Activated T-cell treated with anti-CD3 and anti-CD28 coated beads, Interleukin-2, amount 50 U/mL, for 72 hours (primary cell): ENCODE results near the gene FADS1. TPM values are rescaled to one million over a fixed set of nuclear protein-coding genes. Genes with fewer than 3 reads are reported as not detected.
A peak's percentile ranks its signal among the peaks of the same experiment; 100 is the strongest.

Experiments used
- ATAC-seq, 2 donors: fragments of 150-1000 bp; cut with Tn5 transposase; replicated peaks in 1 of 2; 2 replicates each; pipeline ENCODE4 v1.10.0; 2021; ENCODE audit warnings: moderate library complexity in 2 of 2, mild to moderate bottlenecking in 1 of 2
- DNase-seq, 2 donors: peaks; one replicate each; pipeline ENCODE4 v3.0.0; 2021 to 2022; ENCODE audit warnings: mixed read lengths in 1 of 2
- H3K27ac Mint-ChIP-seq: one replicate; pipeline ENCODE4 v1.8.0; 2022; ENCODE audit warnings: mild to moderate bottlenecking, moderate library complexity, mixed read lengths
- H3K27me3 Mint-ChIP-seq: one replicate; pipeline ENCODE4 v1.8.0; 2022; ENCODE audit warnings: low read depth, mixed read lengths
- H3K36me3 Mint-ChIP-seq, 2 donors: one replicate each; pipeline ENCODE4 v1.8.0; 2022; ENCODE audit warnings: mixed read lengths in 2 of 2, mild to moderate bottlenecking in 1 of 2; ENCODE audit not compliant: insufficient read depth in 2 of 2
- H3K4me1 Mint-ChIP-seq: one replicate; pipeline ENCODE4 v1.8.0; 2022; ENCODE audit warnings: low read depth, mixed read lengths
- H3K4me3 Mint-ChIP-seq, 2 donors: one replicate each; pipeline ENCODE4 v1.8.0; 2022; ENCODE audit warnings: mild to moderate bottlenecking in 2 of 2, mixed read lengths in 2 of 2, moderate library complexity in 2 of 2
- H3K9me3 Mint-ChIP-seq, 2 donors: one replicate each; pipeline ENCODE4 v1.8.0; 2022; ENCODE audit warnings: mixed read lengths in 2 of 2
- total RNA-seq, 2 donors: library from RNA; stranded (reverse); gene quantifications; one replicate each; pipeline ENCODE4 v1.2.3, GENCODE V29; 2022

The FADS1 gene
- total RNA-seq, 2 donors from 2014 or later = 8.5 to 17.7 TPM

DNA sequence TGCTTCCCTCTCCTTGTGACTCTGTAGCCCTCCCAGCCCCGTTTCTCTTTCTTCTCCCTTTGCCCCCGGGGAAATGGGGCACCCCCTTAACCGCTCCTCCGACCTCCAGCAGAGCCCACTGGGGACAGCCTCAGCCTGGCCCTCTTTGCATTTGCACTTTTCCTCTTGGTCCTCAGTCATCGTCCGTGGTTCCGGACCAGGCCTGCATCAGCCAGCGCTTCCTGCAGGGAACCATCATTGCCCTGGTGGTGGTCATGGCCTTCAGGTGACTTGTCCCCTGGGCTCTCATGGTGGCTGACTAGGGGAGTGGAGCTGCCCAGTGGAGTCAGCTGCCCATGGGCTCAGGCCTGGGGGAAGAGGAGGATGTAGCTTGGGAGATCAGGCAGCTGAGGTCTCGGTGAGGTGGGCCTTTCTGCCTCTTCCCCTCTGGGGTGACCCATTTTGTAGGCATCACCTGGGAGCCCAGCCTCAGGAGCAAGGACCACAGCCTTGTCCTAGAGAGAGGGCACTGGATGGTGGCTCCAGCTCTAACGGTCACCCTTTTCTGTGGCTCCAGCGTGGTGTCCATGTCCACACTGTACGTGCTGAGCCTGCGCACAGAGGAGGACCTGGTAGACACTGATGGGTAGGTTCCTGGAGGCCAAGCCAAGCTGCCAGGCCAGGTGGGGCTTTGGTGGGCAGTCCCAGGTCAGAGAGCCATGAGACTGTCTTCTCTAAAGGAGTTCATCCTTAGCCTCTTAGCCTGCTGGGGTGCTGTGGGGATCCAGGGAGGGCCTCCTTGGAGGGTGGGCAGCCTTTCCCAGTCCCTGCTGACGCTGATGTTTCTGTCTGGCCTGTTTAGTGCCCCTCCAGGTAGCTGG is 36.9 kb downstream of the FADS1 start:
- ATAC-seq (no peak), DNase-seq (no peak)
- Mint-ChIP-seq H3K4me1 (peaks cover 17% of the 10 kb centered on the region), H3K27me3 (no peaks in the 10 kb centered on the region), H3K27ac (no peak overlapping the region), H3K9me3 (no peaks in the 10 kb centered on the region), H3K4me3 (no peak overlapping the region), H3K36me3 (peaks cover 0 to 2% of the 10 kb centered on the region in 2 donors)

DNA sequence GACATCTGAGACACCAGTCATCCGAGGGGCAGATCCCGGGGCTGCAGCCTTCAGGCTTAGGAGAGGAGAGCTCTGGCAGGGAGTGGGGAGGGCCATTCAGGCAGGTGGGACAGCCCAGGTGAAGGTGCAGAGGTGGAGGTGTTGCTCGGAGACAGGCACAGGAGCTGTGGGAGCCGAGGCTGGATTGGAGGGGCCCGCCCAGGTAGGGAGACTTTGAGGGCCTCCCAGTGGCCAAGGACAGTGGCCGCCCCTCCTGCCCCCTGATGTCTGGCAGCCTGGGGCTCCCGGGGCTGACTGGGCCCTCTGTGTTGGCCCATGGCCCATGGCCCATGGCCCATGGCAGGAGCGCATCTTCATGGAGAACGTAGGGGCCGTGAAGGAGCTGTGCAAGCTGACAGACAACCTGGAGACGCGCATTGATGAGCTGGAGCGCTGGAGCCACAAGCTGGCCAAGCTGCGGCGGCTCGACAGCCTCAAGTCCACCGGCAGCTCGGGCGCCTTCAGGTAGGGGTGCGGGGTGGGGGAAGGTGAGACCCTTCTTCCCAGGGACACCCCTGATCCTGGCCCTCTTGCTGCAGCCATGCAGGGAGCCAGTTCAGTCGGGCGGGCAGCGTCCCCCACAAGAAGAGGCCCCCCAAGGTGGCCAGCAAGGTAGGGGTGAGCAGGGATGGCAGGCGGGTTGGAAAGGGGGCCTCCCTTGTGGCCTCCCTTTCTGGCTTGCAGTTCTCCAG is 37.7 kb downstream of the FADS1 start:
- DNase-seq (no peak), ATAC-seq (no peak)
- H3K36me3 Mint-ChIP-seq = no peaks in the 10 kb centered on the region
- peaks cover 17% of the 10 kb centered on the region for H3K4me1 Mint-ChIP-seq
- no peaks in the 10 kb centered on the region for H3K9me3 Mint-ChIP-seq
- no peaks in the 10 kb centered on the region for H3K27me3 Mint-ChIP-seq
- no peak overlapping the region for H3K4me3 Mint-ChIP-seq
- H3K27ac Mint-ChIP-seq = no peak overlapping the region

DNA sequence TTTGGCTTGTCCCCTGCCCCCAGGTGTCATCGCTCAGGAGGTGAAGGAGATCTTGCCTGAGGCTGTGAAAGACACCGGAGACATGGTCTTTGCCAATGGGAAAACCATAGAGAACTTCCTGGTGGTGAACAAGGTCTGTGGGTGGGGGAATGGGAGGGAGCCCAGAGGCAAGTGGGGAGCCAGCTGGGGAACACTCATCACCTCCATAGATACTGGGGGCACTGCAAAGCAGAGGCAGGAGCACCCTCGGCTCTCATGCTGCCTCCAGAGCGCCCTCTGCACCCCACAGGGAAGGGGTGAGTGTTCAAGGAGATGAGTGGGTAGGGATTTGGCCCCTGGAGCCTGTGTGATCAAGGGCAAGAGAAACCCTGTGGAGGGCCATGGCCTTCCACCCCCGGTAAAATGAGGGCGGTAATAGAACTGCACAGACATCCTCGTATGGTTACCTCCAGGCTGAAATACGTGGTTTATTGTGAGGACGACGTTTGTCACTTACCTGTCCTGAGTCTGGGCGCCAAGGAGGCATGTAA is 38.4 kb downstream of the FADS1 start:
- no peak for DNase-seq
- H3K36me3 Mint-ChIP-seq = no peaks in the 10 kb centered on the region
- H3K4me1 Mint-ChIP-seq = peaks cover 17% of the 10 kb centered on the region
- no peaks in the 10 kb centered on the region for H3K9me3 Mint-ChIP-seq
- no peaks in the 10 kb centered on the region for H3K27me3 Mint-ChIP-seq
- no peak overlapping the region for H3K4me3 Mint-ChIP-seq
- H3K27ac Mint-ChIP-seq = no peak overlapping the region
- no peak for ATAC-seq

DNA sequence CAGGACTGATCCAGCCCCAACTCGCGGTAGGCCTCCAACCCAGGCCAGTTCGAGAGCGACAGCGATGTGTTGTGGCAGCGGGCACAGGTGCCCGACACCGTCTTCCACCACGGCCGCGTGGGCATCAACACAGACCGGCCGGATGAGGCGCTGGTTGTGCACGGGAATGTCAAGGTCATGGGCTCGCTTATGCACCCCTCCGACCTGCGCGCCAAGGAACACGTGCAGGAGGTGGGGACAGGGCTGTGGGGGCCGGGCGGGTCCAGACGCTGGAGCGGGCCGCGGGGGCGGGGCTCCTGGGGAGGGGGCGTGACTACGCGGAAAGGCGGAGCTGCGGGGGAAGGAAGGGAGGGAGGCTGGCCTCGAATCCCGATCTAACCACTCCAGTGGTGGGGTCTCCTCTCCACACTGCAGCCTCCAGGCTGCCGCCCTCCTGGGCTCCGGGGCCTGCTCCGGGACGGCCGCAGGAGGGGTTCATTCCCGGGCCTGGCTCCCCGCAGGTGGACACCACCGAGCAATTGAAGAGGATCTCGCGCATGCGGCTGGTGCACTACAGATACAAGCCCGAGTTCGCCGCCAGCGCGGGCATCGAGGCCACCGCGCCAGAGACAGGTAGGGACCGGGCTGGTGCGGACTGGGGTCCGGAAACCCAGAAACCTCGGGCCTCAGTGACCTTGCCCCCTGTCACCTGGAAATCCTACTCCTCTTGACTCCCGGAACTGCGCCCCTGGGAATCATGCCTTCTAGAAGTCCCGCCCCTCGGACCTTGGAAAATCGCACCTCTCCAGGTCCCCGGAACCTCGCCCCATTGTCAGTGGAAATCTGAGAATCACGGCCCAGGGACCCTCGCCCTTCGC is 39.3 kb downstream of the FADS1 start:
- no peaks in the 10 kb centered on the region for H3K27me3 Mint-ChIP-seq
- ATAC-seq = peak; percentile 50 to 56
- H3K4me1 Mint-ChIP-seq = peaks cover 17% of the 10 kb centered on the region
- peak overlapping the region; percentile 50 to 67 for H3K4me3 Mint-ChIP-seq
- H3K9me3 Mint-ChIP-seq = no peaks in the 10 kb centered on the region
- no peaks in the 10 kb centered on the region for H3K36me3 Mint-ChIP-seq
- DNase-seq = peak; percentile 65 to 66
- H3K27ac Mint-ChIP-seq = no peak overlapping the region

DNA sequence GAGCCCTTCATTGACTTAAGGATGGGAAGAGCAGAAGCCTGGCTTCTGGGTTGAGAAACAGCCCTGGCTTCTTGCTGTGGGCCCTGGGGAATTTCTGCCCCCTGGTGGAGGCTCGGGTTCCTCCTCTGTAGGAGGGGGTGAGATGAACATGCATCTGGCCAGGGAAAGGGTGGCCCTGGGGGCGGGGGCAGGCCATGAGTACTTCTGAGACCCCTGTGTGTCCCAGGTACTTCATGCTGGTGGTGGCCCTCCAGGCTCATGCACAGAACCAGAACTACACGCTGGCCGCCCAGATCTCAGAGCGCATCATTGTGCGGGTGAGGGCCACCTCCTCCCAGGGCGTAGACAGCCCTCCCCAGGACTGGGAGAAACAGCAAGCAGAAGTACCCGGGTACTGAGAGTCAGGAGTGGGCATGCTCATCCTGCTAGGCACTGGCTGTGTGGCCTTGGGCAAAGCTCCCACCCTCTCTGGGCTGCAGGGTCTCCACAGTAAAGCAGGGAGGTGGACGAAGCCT is 40.2 kb downstream of the FADS1 start:
- Mint-ChIP-seq H3K4me3 (peak overlapping the region; percentile 44 to 67), H3K27ac (no peak overlapping the region)

DNA sequence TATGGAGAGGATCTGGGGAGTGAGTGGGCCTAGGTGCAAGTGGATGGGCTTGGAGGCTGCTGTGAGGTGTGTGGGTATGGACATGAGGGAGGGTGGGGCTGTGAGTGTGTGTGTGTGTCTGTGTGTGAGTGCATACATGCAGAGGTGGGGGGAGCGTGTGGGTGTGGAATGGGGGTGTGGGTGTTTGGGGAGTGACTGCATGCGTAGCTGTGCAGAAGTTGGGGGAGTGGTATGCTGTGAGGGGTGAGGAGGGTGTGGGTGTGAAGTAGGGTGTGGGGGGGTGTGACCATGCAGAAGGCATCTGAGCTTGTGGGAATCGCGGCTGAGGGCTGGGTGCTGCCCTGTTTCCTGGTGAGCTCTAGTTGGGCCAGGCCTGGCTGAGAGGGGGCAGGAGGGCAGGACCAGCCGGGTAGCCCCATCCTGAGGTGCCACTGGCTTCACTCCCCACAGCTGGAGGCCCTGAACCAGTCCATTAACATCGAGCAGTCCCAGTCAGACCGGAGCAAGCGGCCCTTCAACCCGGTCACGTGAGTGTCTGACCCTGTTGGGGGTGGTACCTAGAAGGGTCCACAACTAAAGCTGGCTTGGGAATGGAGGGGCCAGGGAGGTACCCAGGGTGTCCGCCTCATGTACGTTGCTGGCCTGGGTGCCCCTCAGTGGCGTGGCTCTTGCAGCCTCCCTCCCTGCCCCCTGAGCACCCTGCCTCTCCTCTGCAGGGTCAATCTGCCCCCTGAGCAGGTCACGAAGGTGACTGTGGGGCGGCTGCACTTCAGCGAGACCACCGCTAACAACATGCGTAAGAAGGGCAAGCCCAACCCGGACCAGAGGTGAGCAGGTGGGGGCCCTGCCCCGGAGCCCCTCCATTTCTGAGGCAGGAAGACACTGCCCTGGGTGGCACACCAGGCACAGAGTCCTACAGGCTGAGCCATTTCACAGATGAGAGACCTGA is 40.9 kb downstream of the FADS1 start:
- H3K27me3 Mint-ChIP-seq = no peaks in the 10 kb centered on the region
- H3K27ac Mint-ChIP-seq = no peak overlapping the region
- DNase-seq = no peak
- H3K4me3 Mint-ChIP-seq = no peak overlapping the region
- ATAC-seq = peak in 1 of 2 donors; percentile 6
- H3K9me3 Mint-ChIP-seq = no peaks in the 10 kb centered on the region
- peaks cover 17% of the 10 kb centered on the region for H3K4me1 Mint-ChIP-seq
- no peaks in the 10 kb centered on the region for H3K36me3 Mint-ChIP-seq

More for the DNA sequence above, 40.2 kb downstream of the FADS1 start:
- peak; percentile 76 to 78 for DNase-seq
- Mint-ChIP-seq H3K27me3 (no peaks in the 10 kb centered on the region), H3K36me3 (no peaks in the 10 kb centered on the region), H3K9me3 (no peaks in the 10 kb centered on the region), H3K4me1 (peaks cover 17% of the 10 kb centered on the region)
- peak; percentile 66 to 72 for ATAC-seq

DNA sequence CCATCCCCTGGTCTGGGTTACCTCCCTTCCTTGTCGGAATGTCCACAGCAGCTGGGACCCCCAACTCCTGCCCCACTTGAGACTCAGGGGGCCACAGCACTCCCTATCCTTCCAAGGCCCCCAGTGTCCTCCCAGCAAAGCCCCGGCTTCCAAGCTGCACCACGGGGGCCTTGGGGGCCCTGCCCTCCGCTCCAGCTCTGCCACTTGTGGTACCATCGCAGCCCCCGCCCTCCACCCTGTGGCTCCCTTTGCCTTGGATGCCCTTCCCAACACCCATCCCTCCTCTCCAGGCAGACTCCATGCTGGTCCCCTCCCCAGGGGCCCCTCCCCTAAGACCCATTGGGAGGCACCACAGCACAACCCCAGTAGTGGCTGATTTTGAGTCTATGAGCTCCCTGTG is 41.7 kb downstream of the FADS1 start:
- no peak overlapping the region for H3K27ac Mint-ChIP-seq
- no peaks in the 10 kb centered on the region for H3K36me3 Mint-ChIP-seq
- H3K4me3 Mint-ChIP-seq = no peak overlapping the region
- H3K9me3 Mint-ChIP-seq = no peaks in the 10 kb centered on the region
- H3K27me3 Mint-ChIP-seq = no peaks in the 10 kb centered on the region
- ATAC-seq (no peak), DNase-seq (no peak)
- H3K4me1 Mint-ChIP-seq = peaks cover 17% of the 10 kb centered on the region

DNA sequence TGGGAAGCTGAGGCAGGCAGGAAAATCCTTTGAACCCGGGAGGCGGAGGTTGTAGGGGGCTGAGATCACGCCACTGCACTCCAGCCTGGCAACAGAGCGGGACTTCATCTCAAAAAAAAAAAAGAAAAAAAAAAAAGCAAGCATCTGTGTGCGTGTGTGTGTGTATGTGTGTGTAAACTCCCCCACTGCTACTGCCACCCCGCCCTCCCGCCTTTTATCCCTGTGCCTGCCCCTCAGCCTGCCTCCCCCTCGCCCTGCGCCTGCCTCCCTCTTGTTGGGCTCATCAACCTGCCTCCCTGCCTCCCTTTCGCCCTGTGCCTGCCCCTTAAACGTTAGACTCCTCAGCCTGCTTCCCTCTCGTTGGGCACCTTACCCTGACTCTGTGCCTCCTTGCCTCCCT is 42.4 kb downstream of the FADS1 start:
- H3K27ac Mint-ChIP-seq = no peak overlapping the region
- no peaks in the 10 kb centered on the region for H3K27me3 Mint-ChIP-seq
- DNase-seq (no peak), ATAC-seq (no peak)
- no peak overlapping the region for H3K4me3 Mint-ChIP-seq
- H3K36me3 Mint-ChIP-seq = no peaks in the 10 kb centered on the region
- no peaks in the 10 kb centered on the region for H3K9me3 Mint-ChIP-seq
- peaks cover 17% of the 10 kb centered on the region for H3K4me1 Mint-ChIP-seq

DNA sequence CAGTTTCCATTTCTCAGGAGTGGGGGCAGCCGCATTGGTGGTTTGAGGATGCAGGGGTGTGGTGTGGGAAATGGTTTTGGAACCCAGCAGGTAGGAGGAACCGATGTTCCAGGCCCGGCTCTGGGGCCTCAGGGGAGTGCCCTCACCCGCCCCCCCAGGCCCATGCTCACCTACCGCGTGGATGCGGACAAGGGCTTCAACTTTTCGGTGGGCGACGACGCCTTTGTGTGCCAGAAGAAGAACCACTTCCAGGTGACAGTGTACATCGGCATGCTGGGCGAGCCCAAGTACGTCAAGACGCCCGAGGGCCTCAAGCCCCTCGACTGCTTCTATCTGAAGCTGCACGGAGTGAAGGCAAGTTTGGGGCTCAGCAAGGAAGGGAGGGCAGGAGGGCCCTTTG is 43.0 kb downstream of the FADS1 start:
- no peaks in the 10 kb centered on the region for H3K36me3 Mint-ChIP-seq
- H3K27ac Mint-ChIP-seq = no peak overlapping the region
- H3K4me1 Mint-ChIP-seq = peaks cover 17% of the 10 kb centered on the region
- no peaks in the 10 kb centered on the region for H3K9me3 Mint-ChIP-seq
- H3K4me3 Mint-ChIP-seq = no peak overlapping the region
- no peaks in the 10 kb centered on the region for H3K27me3 Mint-ChIP-seq
- ATAC-seq (no peak), DNase-seq (no peak)

DNA sequence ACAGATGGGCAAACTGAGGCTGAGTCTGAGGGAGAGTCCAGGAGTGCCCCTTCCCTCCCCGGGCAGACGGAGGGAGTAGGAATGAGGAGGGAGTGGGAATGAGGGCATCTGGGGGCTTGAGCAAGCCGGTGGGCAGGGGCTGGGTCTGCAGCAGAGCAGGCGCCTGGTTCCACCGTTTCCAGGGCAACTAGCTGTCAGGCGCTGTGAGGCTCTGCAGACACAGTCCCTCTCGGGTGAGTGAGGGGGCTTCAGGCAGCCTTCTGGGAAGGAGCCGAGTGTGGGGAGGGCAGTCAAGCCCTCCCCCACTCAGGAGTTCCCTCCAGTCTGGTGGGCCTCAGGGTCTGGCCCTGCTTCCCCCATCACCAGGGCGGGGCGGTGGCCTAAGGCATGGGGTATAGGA is 43.4 kb downstream of the FADS1 start:
- no peaks in the 10 kb centered on the region for H3K36me3 Mint-ChIP-seq
- H3K27ac Mint-ChIP-seq = no peak overlapping the region
- H3K4me3 Mint-ChIP-seq = no peak overlapping the region

DNA sequence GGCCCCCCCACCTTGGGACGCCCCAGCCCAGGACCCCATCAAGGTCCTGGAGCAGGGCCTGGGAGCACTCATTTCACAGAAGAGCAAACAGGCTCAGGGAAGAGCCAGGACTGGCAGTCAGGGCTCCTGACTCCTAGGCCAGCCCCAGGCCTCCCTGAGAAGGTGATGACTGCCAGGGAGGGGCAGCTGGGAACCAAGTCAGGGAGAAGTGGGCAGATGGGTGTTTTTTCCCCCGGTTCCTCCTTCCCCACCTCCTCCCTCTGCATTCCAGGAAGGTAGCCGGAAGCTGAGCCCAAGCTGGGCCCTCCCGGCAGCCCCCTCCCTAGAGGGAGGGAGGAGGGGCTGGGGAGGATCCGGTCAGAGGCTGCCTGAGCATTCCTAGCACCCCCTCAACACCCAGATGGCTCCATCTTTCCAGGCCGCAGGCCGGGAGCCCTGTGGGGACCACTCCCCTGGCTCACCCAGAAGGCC is 44.8 kb downstream of the FADS1 start:
- Mint-ChIP-seq H3K27me3 (no peaks in the 10 kb centered on the region), H3K4me3 (no peak overlapping the region), H3K36me3 (no peaks in the 10 kb centered on the region), H3K9me3 (no peaks in the 10 kb centered on the region), H3K27ac (no peak overlapping the region), H3K4me1 (peaks cover 9% of the 10 kb centered on the region)
- ATAC-seq (no peak), DNase-seq (no peak)

More for the DNA sequence above, 43.4 kb downstream of the FADS1 start:
- Mint-ChIP-seq H3K4me1 (peaks cover 17% of the 10 kb centered on the region), H3K27me3 (no peaks in the 10 kb centered on the region), H3K9me3 (no peaks in the 10 kb centered on the region)
- ATAC-seq = no peak
- no peak for DNase-seq
